IPS-20b (cell line): ENCODE measurements around the gene TINCR.
A peak's percentile ranks its signal among the peaks of the same experiment; 100 is the strongest.
"Not testable (repeated sequence)": the region's sequence is repeated elsewhere in the genome, so short reads cannot be mapped to it uniquely, and the experiment has no call there.

ENCODE experiments used
- H3K27ac ChIP-seq: one replicate; pipeline ENCODE4 v1.5.1; 2013; ENCODE audit warnings: low read length
- H3K27me3 ChIP-seq: 2 replicates; pipeline ENCODE4 v1.6.1; 2013; ENCODE audit warnings: mild to moderate bottlenecking, low read length, inconsistent platforms; ENCODE audit not compliant: insufficient read depth
- H3K36me3 ChIP-seq: 2 replicates; pipeline ENCODE4 v1.6.1; 2013; ENCODE audit warnings: low read depth, mild to moderate bottlenecking, inconsistent platforms, low read length, moderate library complexity; ENCODE audit not compliant: insufficient read depth
- H3K4me1 ChIP-seq: 2 replicates; pipeline ENCODE4 v1.6.1; 2013; ENCODE audit warnings: mild to moderate bottlenecking, control low read depth, inconsistent platforms, low read length, moderate library complexity; ENCODE audit not compliant: insufficient read depth
- H3K4me3 ChIP-seq: 2 replicates; pipeline ENCODE4 v1.5.1; 2013; ENCODE audit warnings: mild to moderate bottlenecking, low read length, inconsistent platforms
- H3K9ac ChIP-seq: 2 replicates; pipeline ENCODE4 v1.6.1; 2013; ENCODE audit warnings: low read depth, mild to moderate bottlenecking, inconsistent platforms, low read length, moderate library complexity
- H3K9me3 ChIP-seq: 2 replicates; pipeline ENCODE4 v1.6.1; 2013; ENCODE audit warnings: mild to moderate bottlenecking, low read depth, low read length, inconsistent platforms; ENCODE audit not compliant: insufficient read depth

Gene TINCR

GRCh38 chr19:5545984-5546383 lies 21.8 kb downstream of the TINCR start:
- Histone ChIP-seq H3K36me3 (no peaks in the 10 kb centered on the region), H3K9me3 (no peaks in the 10 kb centered on the region), H3K27me3 (no peaks in the 10 kb centered on the region), H3K27ac (no peak overlapping the region), H3K9ac (no peak overlapping the region), H3K4me1 (no peaks in the 10 kb centered on the region), H3K4me3 (no peak overlapping the region)

GRCh38 chr19:5545051-5545450 lies 22.7 kb downstream of the TINCR start:
- Histone ChIP-seq H3K4me1 (no peaks in the 10 kb centered on the region), H3K4me3 (no peak overlapping the region), H3K9me3 (no peaks in the 10 kb centered on the region), H3K27ac (no peak overlapping the region), H3K27me3 (no peaks in the 10 kb centered on the region), H3K36me3 (no peaks in the 10 kb centered on the region), H3K9ac (no peak overlapping the region)

GRCh38 chr19:5542665-5543064 lies 25.1 kb downstream of the TINCR start:
- Histone ChIP-seq H3K9me3 (no peaks in the 10 kb centered on the region), H3K9ac (no peak overlapping the region), H3K4me3 (no peak overlapping the region), H3K36me3 (no peaks in the 10 kb centered on the region), H3K27ac (no peak overlapping the region), H3K4me1 (no peaks in the 10 kb centered on the region), H3K27me3 (no peaks in the 10 kb centered on the region)

GRCh38 chr19:5541456-5541855 lies 26.3 kb downstream of the TINCR start:
- Histone ChIP-seq H3K36me3 (no peaks in the 10 kb centered on the region), H3K9me3 (no peaks in the 10 kb centered on the region), H3K27me3 (no peaks in the 10 kb centered on the region), H3K27ac (no peak overlapping the region), H3K4me3 (no peak overlapping the region), H3K4me1 (no peaks in the 10 kb centered on the region), H3K9ac (no peak overlapping the region)

DNA sequence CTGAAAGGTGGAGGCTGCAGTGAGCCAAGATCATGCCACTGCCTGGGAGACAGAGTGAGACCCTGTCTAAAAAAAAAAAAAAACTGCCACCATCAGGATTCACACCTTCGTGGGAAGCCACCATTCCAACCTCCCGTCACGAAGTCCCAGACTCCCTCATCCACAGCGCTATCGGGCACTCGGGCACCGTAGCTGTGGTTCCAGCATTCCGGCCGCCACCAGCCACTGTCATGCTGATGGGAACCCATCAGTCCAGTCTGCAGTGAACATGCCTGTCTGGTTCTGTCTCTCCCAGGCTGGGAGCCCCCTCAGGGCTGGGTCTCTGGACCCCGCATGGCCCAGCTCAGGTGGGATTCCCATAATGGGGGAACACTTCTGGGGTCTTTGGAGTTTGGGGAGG lies 27.5 kb downstream of the TINCR start:
- Histone ChIP-seq H3K9ac (no peak overlapping the region), H3K27me3 (no peaks in the 10 kb centered on the region), H3K4me3 (no peak overlapping the region), H3K36me3 (no peaks in the 10 kb centered on the region), H3K27ac (no peak overlapping the region), H3K9me3 (peaks cover 2% of the 10 kb centered on the region; the same call in 1 of the 2 replicates), H3K4me1 (peaks cover 5% of the 10 kb centered on the region; the same call in 1 of the 2 replicates)

GRCh38 chr19:5537870-5538269 lies 29.9 kb downstream of the TINCR start:
- Histone ChIP-seq H3K27ac (no peak overlapping the region), H3K4me3 (no peak overlapping the region), H3K4me1 (peaks cover 5% of the 10 kb centered on the region; the same call in 1 of the 2 replicates), H3K9me3 (peaks cover 18% of the 10 kb centered on the region), H3K27me3 (no peaks in the 10 kb centered on the region), H3K9ac (no peak overlapping the region), H3K36me3 (no peaks in the 10 kb centered on the region)

DNA sequence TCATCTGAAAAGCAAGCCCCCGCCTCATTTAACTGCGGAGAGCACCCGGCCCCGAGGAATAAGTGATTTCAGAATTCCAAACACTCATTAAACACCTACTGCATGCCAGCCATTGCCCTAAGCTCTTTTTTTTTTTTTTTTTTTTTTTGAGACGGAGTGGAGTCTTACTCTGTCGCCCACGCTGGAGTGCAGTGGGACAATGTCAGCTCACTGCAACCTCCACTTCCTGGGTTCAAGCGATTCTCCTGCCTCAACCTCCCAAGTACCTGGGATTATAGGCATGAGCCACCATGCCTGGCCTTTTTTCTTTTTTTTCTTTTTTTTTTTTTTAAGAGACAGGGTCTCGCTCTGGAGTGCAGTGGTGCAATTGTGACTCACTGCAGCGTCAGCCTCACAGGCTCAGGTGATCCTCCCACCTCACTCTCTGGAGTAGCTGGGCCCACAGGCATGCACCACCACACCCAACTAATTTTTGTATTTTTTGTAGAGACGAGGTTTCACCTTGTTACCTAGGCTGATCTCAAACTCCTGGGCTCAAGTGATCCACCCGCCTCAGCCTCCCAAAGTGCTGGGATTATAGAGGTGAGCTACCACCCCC lies 30.7 kb downstream of the TINCR start:
- H3K36me3 ChIP-seq, H3K27me3 ChIP-seq, H3K9ac ChIP-seq, H3K27ac ChIP-seq, H3K4me1 ChIP-seq: not testable (repeated sequence)
- Histone ChIP-seq H3K4me3 (peak overlapping the region; percentile 54; the same call in 1 of the 2 replicates), H3K9me3 (peaks cover 18% of the 10 kb centered on the region)

- no peaks in the 10 kb centered on the region for H3K27me3 ChIP-seq
- H3K36me3 ChIP-seq: no peaks in the 10 kb centered on the region
- H3K9ac ChIP-seq: peak overlapping the region; percentile 45; the same call in 1 of the 2 replicates
- peaks cover 5% of the 10 kb centered on the region; the same call in 1 of the 2 replicates for H3K4me1 ChIP-seq
- peaks cover 18% of the 10 kb centered on the region for H3K9me3 ChIP-seq
- peak overlapping the region; percentile 54; the same call in 1 of the 2 replicates for H3K4me3 ChIP-seq
- H3K27ac ChIP-seq: no peak overlapping the region
Observed at GRCh38 chr19:5536337-5536894, 31.3 kb downstream of the TINCR start.

DNA sequence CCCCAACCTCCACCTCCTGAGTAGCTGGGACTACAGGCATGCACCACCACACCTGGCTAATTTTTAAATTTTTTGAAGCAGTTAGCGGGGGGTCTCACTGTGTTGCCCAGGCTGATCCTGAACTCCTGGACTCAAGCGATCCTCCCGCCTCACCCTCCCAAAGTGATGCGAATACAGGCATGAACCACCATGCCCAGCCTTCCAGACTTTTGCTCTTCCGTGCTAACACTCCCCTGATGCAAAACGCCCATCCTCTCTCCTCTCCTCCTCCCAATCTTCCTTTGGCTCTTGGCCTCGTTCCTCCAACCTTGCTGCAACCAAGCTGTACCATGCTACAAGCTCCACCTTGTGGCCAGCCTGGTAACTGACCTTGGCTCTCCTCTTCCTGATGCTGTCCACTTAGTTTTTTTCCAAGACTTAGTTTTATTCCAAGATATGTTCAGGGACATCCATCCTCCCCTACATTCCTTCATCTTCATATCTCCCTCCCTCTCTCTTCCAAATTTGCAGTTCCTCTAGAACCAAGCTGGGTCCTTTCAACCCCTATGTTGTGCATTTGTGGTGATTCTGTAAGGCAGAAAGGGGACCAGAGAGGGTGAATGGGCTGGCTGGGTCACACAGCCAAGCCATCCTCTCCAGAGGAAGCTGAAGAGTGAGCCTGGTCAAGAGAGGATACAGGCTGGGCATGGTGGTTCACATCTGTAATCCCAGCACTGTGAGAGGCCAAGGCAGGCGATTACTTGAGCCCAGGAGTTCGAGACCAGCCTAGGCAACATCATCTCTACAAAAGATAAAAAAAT lies 32.8 kb downstream of the TINCR start:
- peaks cover 18% of the 10 kb centered on the region for H3K9me3 ChIP-seq
- H3K4me3 ChIP-seq: no peak overlapping the region
- no peaks in the 10 kb centered on the region for H3K36me3 ChIP-seq
- no peak overlapping the region for H3K9ac ChIP-seq
- no peaks in the 10 kb centered on the region for H3K27me3 ChIP-seq
- peaks cover 5% of the 10 kb centered on the region; the same call in 1 of the 2 replicates for H3K4me1 ChIP-seq
- H3K27ac ChIP-seq: no peak overlapping the region

GRCh38 chr19:5533257-5533656 lies 34.5 kb downstream of the TINCR start:
- Histone ChIP-seq H3K9ac (no peak overlapping the region), H3K27me3 (no peaks in the 10 kb centered on the region), H3K27ac (no peak overlapping the region), H3K4me3 (no peak overlapping the region), H3K9me3 (peaks cover 18% of the 10 kb centered on the region), H3K4me1 (peaks cover 5% of the 10 kb centered on the region; the same call in 1 of the 2 replicates), H3K36me3 (no peaks in the 10 kb centered on the region)

DNA sequence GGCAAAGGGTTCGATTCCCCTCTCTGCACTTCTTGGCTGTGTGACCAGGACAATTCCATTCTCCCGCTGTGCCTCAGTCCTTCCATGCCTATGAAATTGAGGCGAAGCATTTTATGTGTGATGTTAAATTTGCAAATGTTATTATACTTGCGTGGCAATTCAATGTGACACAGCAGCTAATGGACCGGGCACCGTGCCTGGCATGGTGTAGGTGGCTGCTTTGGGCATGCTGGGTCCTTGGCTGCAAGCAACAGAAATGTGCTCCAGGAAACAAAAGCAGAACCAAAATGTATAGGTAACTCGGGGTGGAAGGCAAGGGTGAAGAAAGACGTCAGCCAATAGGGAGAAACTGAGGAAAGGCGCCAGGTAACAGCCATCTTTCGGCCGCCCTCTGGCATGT lies 37.1 kb downstream of the TINCR start:
- no peak overlapping the region for H3K9ac ChIP-seq
- peaks cover 18% of the 10 kb centered on the region for H3K9me3 ChIP-seq
- no peaks in the 10 kb centered on the region for H3K27me3 ChIP-seq
- H3K36me3 ChIP-seq: no peaks in the 10 kb centered on the region
- no peak overlapping the region for H3K27ac ChIP-seq
- H3K4me1 ChIP-seq: no peaks in the 10 kb centered on the region
- no peak overlapping the region for H3K4me3 ChIP-seq

GRCh38 chr19:5526691-5527090 lies 41.1 kb downstream of the TINCR start:
- no peak overlapping the region for H3K4me3 ChIP-seq
- no peaks in the 10 kb centered on the region for H3K36me3 ChIP-seq
- H3K27ac ChIP-seq: no peak overlapping the region
- no peaks in the 10 kb centered on the region for H3K27me3 ChIP-seq
- peaks cover 3% of the 10 kb centered on the region; the same call in 1 of the 2 replicates for H3K4me1 ChIP-seq
- no peak overlapping the region for H3K9ac ChIP-seq
- H3K9me3 ChIP-seq: no peaks in the 10 kb centered on the region
